ENCODE measurements around the gene PLPP6.

DNA sequence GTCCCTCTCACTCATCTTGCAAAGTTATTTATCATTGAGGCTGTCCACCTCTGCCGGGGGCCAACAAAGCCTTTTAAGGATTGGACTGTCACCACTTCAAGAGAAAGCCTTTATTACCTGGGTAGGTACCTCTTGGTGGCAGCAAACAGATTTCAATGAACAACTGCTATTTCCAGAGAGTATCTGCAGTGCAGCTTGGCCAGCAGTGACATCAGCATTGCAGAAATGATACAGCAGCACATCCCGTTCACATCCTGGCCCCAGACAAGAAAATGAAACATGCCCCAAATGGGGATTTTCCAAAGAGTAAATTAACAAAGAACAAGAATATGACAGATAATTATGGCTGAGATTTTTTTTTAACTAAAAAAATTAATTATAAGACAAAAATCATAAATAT lies 6.5 kb downstream of the PLPP6 start:
- TF ChIP-seq, protein P1, sequence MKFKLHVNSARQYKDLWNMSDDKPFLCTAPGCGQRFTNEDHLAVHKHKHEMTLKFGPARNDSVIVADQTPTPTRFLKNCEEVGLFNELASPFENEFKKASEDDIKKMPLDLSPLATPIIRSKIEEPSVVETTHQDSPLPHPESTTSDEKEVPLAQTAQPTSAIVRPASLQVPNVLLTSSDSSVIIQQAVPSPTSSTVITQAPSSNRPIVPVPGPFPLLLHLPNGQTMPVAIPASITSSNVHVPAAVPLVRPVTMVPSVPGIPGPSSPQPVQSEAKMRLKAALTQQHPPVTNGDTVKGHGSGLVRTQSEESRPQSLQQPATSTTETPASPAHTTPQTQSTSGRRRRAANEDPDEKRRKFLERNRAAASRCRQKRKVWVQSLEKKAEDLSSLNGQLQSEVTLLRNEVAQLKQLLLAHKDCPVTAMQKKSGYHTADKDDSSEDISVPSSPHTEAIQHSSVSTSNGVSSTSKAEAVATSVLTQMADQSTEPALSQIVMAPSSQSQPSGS (CRISPR knock-in tag; IDR thresholded peaks at IDR 0.05; ENCODE audit: borderline replicate concordance, low read depth): no peak
- TF ChIP-seq, protein P2, sequence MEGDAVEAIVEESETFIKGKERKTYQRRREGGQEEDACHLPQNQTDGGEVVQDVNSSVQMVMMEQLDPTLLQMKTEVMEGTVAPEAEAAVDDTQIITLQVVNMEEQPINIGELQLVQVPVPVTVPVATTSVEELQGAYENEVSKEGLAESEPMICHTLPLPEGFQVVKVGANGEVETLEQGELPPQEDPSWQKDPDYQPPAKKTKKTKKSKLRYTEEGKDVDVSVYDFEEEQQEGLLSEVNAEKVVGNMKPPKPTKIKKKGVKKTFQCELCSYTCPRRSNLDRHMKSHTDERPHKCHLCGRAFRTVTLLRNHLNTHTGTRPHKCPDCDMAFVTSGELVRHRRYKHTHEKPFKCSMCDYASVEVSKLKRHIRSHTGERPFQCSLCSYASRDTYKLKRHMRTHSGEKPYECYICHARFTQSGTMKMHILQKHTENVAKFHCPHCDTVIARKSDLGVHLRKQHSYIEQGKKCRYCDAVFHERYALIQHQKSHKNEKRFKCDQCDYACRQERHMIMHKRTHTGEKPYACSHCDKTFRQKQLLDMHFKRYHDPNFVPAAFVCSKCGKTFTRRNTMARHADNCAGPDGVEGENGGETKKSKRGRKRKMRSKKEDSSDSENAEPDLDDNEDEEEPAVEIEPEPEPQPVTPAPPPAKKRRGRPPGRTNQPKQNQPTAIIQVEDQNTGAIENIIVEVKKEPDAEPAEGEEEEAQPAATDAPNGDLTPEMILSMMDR (IDR thresholded peaks at IDR 0.05): no peak
- TF ChIP-seq, protein P3, sequence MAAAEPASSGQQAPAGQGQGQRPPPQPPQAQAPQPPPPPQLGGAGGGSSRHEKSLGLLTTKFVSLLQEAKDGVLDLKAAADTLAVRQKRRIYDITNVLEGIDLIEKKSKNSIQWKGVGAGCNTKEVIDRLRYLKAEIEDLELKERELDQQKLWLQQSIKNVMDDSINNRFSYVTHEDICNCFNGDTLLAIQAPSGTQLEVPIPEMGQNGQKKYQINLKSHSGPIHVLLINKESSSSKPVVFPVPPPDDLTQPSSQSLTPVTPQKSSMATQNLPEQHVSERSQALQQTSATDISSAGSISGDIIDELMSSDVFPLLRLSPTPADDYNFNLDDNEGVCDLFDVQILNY (CRISPR knock-in tag; IDR thresholded peaks at IDR 0.05): no peak
- no peak for TF ChIP-seq NFYB (CRISPR knock-in tag; conservative IDR thresholded peaks at IDR 0.05; ENCODE audit: low read depth)
